Bone marrow (tissue), 2 donors: ENCODE results near the gene NKD2.

Source experiments
- DNase-seq, 2 donors: peaks; one replicate each; lab custom pipeline; 2025; lab: John Stamatoyannopoulos, UW

Gene NKD2

GRCh38 chr5:1042626-1043025, 34.0 kb downstream of the NKD2 start:
- no peak for DNase-seq

- DNase-seq: no peak
Measured at GRCh38 chr5:1043327-1043726, 34.7 kb downstream of the NKD2 start.

GRCh38 chr5:1044117-1044516, 35.5 kb downstream of the NKD2 start:
- DNase-seq: no peak

- DNase-seq: no peak
Measured at GRCh38 chr5:1045960-1046560, 37.5 kb downstream of the NKD2 start.

- no peak for DNase-seq
Measured at GRCh38 chr5:1047332-1047965, 38.8 kb downstream of the NKD2 start.

- DNase-seq: no peak
Measured at GRCh38 chr5:1048162-1048721, 39.6 kb downstream of the NKD2 start.

GRCh38 chr5:1048861-1049838, 40.5 kb downstream of the NKD2 start:
- DNase-seq: no peak

- DNase-seq: no peak
Measured at GRCh38 chr5:1050423-1051365, 42.1 kb downstream of the NKD2 start.

- no peak for DNase-seq
Measured at GRCh38 chr5:1051366-1051720, 42.7 kb downstream of the NKD2 start.

- no peak for DNase-seq
Measured at GRCh38 chr5:1052076-1052475, 43.5 kb downstream of the NKD2 start.

- DNase-seq: no peak
Measured at GRCh38 chr5:1052641-1053390, 44.2 kb downstream of the NKD2 start.

GRCh38 chr5:1053391-1054017, 44.9 kb downstream of the NKD2 start:
- no peak for DNase-seq

- DNase-seq: no peak
Measured at GRCh38 chr5:1054018-1054798, 45.6 kb downstream of the NKD2 start.

- DNase-seq: no peak
Measured at GRCh38 chr5:1054799-1055775, 46.5 kb downstream of the NKD2 start.

- DNase-seq: no peak
Measured at GRCh38 chr5:1055896-1056610, 47.5 kb downstream of the NKD2 start.

- no peak for DNase-seq
Measured at GRCh38 chr5:1056611-1057484, 48.2 kb downstream of the NKD2 start.
